ENCODE results near the gene NDUFV3.
"Not testable (repeated sequence)": the region's sequence is repeated elsewhere in the genome, so short reads cannot be mapped to it uniquely, and the experiment has no call there.

The NDUFV3 gene

DNA sequence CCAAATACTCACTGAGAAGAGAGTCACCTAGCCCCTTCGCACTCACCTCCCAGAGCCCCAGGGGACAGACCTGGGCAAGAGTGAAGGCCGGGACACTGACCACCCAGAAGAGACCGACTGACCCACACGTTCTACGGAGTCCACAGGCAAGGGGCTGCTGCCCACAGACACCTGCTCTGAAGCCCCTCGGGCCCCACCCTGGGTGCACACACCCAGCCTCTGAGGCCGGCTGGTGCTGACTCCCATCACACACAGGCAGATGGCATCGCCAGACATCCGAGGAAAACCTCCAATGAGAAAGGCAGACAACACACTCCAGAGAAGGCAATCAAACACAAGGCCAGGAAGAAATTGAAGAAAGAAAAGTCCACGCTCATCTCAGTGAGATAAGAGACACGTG lies 35.9 kb upstream of the NDUFV3 start:
- no peak for DNase-seq (ENCODE audit: low read depth)

DNA sequence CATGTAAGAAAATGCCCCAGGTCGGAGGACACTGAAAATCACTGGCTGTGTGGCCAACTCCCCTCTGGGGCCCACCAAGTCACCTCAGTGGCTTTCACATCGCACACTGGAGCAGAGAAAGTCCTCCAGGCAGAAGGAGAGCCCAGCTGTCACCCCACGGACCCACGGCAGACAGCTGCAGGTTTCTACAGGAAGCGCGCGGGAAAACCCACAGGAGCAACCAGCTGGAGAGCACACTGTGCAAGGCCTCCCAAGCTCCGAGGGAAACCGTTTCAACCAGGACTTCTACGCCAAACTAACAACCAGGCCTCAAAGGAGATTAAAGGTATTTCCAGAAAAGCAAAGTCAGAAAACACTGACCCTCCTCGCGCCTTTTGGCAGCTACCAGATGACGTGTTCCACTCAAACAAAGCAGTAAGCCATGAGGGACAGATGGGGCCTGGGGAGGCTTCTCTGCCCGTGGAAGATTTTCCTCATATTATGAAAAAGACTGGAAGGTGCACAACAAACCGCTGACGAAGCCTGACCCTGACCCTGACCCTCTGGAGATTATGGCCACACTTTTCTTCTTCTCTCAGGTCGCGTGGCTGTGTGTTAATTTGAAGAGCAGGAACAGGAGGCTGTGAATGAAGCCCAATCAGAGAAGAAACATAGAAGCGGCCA lies 34.8 kb upstream of the NDUFV3 start:
- no peak for DNase-seq (ENCODE audit: low read depth)

DNA sequence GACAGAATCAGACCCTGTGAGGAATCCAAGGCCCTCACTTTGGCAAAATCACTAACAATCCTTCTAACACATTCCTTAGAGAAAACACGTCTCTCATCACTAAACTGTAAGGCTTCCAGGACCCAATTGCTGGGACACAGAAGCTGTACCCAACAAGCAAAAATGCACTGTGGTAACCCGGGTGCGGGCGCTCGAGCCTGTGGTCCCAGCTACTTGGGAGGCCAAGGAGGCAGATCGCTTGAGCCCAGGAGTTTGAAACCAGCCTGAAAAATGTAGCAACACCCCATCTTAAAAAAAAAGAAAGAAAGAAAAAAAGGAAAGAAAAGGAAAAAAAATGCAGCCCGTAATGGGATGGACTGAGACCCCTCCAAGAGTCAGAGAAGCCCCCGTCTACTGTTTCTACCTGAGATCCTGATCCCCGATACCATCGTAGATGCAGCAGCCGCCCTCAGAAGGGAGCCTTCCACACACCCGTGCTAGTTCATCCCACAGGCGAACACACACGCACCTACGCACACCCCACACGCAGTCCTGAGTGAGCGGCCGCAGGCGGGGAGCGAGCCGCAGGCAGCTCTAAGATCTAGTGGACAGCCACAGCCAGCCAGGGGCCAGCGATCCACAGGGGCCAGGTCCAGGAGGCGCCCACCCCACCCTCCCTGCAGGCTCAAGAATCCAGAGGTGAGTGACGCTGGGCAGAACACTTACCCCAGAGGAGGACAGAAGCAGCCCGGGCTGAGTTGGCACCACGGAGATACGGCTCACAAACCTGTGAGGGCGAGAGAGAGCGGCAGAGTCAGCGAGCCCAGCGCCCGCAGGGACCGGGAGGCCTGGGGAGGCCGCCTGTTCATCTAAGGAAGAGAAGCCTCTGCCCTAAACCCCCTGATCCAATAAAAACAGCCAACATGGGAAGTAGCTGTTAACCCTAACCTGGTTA lies 33.9 kb upstream of the NDUFV3 start:
- DNase-seq (ENCODE audit: low read depth): no peak

DNA sequence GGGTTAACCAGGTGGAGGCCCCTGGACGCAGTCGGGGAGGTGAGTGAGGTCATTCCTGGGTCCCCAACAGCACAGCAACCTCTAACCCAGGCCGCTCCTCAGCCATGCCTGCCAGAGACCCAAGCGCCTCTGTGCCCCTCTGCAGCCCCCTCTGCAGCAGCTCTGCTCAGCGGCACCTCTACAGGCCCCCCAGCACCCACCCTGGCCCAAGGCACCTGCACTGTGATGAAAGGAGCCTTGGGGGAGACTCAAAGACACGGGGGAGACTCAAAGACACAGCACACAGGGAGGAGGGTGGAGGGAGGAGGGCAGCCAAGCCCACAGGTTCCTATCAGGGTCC lies 33.2 kb upstream of the NDUFV3 start:
- DNase-seq (ENCODE audit: low read depth): no peak

DNA sequence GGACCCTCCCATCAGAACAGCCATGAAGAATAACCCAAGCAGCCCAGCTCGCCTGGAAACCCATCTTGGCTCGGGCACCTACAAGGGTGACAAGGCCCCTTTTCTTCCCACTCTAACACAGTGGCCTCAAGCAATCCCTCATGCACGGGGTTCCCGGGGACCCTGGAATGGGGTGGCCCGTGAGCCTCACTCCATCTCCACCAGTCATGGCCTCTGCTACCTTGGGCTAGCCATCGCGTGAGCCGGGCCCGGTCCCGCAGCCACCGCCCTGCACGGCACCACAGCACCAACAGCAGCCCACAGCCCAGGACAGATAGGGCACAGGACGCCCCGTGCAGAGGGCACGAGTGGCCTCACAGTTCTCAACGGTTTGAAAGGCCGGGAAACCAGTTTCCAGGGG lies 32.8 kb upstream of the NDUFV3 start:
- no peak for DNase-seq (ENCODE audit: low read depth)

DNA sequence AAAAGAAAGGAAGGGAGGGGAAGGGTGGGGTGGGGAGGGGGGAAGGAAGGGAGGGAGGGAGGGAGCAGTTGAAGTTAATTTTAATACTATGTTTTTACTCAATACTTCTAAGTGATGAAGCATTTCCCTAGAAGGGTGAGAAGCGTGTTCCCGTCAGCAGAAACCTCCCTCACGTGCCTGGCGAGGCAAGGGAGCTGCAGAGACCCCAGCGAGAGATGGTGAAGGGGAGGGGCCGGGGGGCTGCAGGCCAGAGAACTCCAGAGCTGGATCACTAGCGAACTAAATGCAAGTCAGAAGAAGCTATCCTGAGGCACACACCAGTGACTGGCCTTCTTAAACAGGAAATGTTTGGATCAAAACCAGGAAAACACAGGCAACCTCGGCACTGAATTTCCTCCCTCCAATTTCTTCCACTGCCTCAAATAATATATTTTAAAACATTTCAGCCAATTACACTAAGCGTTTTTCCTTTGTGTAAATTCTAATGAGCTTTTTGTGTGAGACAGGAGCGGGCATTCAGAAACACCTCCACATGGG lies 31.7 kb upstream of the NDUFV3 start:
- DNase-seq (ENCODE audit: low read depth): no peak

DNA sequence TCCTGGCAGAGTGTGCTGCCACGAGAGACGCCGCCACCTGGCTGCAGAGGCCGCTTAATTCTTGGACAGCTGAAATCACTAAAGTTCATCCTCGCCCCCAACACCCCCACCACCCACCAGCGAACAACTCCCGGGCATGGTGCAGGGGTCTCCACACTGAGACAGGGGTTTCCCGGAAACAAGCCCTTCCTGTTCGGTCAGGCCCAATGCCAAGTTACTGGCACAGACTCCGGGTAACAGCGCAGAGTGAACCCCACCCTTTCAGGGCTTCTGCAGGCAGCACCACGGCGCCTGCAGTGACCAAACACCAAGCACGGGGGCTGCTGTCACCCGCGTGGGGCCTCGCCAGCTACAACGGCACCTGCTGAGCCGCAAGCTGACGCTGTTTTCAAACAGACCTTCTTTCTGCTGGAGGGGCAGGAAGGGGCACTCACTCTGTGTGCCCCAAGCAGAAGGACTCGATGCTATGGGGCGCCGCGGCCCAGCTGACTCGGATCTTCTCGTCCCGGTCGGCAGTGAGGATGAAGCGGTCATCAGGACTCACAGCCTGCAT lies 31.2 kb upstream of the NDUFV3 start:
- DNase-seq (ENCODE audit: low read depth): no peak

DNA sequence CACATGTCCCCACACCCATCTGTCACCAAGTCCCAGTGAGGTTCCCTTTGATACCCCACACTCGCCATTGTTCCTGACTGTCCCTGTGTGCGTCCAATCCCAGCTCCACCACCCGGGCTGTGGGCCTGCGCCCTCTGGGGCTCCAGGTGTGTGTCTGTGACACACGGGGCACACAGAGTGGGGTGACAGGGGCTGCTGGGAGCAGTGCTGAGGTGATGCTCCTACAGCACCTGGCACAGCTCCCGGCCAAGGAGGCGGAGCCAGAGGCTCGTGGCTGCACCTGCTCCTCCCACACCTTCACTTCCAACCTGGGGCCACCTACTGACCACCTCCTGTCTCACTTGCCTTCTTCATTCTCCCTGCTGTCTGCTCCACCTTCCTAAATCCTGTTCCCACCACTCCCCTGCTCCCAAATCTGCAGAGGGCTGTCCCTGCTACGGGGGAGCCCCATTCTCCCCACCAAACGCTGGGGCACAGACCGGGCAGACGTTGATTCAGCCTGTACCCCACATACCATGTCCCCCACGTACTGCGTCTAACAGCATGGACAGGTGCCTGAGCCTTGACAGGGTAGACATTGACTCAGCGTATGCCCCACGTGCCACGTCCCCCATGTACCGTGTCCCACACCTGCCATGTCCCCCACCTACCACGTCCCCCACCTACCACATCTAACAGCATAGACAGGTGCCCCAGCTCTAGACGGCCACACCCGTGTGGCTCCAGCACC lies 30.2 kb upstream of the NDUFV3 start:
- no peak for DNase-seq (ENCODE audit: low read depth)

DNA sequence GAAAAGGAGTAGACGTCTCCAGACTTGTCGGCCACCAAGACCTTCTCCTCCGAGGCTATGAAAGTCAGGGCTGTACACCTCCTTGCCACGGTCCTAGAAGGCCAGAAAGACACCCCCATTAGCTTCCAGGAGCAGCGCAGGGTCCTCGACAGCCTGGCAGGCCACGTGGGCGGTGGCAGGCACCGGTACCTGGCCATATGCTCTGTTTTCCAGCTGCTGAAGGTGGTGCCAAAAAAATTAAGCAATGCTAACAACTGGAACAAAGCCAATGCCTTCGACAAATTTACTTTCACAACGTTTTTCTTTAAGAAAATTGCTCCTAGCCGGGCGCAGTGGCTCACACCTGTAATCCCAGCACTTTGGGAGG lies 29.6 kb upstream of the NDUFV3 start:
- no peak for DNase-seq (ENCODE audit: low read depth)

DNA sequence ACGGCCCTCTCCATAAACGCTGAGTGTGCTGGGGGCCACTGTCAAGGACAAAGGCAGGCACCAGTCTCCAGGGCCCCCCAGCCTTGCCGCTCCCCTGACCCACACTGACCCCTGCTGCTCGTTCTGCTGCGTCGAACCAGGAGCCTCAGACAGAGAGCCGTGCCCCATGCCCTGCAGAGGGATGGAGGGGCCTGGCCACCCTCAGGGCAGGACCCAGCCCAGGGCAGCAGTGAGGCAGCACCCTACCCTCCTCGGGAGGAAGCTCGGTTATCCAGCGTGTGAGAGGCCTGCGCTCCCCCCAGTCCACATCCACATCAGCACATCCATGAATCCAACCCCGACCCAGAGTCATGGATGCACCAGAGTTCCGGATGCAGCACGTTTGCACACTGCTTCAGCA lies 28.8 kb upstream of the NDUFV3 start:
- DNase-seq (ENCODE audit: low read depth): no peak

DNA sequence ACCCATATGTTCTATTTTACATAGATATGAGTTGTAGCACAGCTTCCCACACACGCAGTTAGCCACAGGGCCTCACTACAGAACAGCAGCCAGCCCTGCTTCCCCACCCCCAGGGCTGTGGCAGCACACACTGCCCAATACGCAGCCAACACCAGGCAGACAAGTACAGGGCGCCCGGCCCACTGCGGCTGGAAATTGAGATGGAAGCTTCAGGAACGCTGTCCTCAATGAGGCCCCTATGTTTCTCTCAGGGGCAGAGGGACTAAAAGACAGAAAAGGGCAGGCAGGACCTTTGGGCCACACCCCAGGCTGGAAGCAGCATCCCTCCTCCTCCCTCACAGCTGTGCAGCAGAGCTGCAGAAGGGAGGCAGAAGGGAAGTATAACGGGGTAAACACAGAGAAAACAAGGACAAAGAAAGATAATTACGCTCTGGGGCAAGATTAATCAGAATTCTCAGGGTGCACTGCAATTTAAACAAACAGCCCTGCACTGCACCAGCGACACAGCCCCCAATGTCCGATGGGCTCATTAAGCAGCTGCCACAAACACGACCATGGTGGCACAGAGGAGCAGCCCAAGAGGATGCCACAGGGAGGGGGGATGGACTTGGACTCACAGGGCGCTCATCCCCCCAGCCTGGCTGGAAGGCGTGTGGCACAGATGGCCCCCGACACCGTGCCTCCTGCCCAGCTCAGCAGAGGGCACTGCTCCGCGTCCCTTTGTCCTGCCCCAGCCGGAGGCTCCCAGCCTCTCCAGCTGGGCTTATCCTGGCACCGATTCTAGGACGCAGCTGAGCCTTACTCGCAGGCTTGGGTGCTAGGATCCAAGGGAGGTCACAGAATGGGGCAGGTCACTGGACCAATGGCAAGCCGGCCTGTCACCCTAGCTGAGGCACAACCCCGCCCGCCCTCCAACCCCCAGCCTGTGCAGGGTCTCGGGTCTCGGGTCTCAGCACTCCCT lies 28.0 kb upstream of the NDUFV3 start:
- DNase-seq (ENCODE audit: low read depth): no peak

DNA sequence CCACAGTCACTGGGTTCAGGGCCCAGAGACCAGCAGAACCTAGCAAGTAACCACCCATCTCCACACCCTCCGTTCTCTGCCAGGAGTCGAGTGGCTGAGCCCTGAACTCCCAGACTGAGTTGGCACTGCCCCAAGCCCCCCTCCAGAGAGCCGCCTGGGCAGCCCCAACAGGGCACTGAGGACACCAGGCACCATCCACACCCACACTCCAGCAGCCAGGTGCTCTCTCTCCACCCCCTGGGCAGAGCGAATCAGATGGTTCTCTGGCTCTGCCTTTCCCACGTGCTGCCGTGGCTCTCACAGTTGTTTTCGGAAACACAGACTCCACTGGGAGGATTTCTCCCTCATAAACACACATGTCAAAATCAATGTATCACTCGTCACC lies 27.3 kb upstream of the NDUFV3 start:
- no peak for DNase-seq (ENCODE audit: low read depth)

DNA sequence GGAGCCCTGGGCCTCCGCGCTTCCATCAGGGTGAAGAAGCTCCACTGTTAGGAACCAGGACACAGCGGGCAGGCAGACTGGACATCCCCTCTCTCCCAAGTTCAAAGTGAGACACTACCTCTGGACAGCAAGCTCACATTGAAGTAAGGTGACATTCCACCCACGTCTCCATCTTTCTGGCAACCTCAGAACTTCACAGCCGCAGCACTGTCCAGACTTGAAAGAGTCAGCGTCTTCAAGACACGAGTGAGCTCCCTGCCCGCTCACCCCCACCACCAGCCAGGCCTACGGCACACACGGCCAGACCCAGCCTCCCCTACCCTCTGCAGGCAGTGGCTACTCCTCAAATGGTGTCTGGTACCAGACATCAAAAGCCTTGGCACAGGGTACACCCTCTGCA lies 24.9 kb upstream of the NDUFV3 start:
- DNase-seq (ENCODE audit: low read depth): no peak

DNA sequence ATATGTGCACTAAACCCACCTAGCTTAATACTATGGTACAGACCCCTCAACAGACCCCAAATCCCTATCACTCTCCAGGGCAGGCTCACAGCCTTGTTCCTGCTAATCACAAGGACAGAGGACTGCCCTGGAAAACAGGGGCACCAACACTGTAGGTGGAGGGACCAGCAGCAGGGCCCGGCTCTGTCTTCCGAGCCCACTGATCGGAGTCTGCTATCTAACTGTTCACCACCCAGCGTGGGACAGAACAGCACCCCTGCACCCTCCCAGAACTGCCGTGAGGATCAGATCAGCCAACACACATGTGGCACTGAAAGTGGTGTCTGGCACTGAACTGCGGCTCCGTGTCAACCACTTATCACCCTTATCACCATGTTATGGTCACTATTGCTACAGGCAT lies 20.0 kb upstream of the NDUFV3 start:
- DNase-seq (ENCODE audit: low read depth): no peak

DNA sequence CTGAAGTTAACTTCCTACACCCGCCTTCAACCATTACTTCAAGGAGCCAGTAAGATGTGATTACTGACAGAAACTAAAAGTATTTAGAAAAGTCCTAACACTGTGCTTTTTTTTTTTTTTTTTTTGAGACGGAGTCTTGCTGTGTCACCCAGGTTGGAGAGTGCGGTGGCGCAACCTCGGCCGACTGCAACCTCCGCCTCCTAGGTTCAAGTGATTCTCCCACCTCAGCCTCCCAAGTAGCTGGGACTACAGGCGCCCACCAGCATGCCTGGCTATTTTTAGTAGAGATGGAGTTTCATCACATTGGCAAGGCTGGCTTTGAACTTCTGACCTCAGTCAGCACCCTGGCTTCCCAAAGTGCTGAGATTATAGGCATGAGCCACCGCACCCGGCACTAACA lies 17.3 kb upstream of the NDUFV3 start:
- DNase-seq (ENCODE audit: low read depth): not testable (repeated sequence)

DNA sequence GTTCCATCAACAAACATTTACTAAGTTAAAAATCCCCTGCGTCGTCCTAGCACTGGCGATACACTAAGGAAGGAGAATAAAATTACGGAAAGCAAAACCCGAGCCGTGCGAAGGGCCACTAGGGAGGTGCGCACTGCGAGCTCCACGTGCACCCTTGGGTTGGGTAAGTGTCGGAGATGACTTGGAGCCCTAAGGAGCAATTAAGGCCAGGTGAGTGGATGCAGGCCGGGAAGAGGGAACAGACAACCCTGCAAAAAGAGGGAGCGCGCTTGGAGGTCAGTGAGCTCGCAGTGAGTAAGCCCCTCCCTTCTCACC lies 14.5 kb upstream of the NDUFV3 start:
- DNase-seq (ENCODE audit: low read depth): no peak

DNA sequence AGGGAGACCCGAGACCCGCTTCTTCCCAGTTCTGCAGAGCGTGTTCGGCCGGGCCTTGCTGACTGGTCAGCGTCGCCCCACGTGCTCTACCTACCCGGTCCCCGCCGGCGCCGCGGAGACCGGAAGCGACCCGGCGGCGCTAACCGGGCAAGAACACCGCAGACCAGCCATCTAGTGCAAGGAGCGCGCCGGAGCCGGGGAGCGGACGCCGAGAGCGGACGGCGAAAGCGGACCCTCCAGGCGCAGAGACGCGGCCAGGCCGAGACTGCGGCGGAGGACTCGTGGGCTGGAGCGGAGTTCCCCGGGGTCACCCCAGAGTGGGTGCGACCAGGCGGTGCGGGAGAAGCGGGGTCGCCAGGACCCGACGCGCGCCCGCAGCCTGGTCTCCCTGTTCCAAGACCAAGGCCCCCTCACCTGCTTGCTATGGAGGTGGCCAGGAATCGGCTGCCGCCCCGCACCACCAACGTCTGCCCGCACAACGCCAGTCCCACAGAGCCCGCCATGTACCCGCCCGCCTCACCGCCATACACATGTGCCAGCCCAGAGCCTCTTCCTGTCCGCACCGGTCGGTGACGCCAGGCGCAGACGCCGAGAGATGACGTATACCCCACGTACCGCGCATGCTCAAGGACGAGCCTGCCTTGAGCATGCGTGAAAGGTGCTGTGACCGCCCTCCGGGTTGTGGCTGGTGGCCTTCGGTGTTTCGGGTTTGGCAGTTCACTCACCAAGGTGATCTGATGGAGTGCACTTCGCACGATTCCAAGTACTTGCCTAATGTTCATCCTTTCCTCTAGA lies 13.9 kb upstream of the NDUFV3 start, which contains the start of gene WDR4:
Gene WDR4, minus strand, starts transcription at position 547 of the 795 bp plus-strand sequence. Its CDS starts 44 bp downstream, at position 503.
- peak; percentile 96 for DNase-seq (ENCODE audit: low read depth)

DNA sequence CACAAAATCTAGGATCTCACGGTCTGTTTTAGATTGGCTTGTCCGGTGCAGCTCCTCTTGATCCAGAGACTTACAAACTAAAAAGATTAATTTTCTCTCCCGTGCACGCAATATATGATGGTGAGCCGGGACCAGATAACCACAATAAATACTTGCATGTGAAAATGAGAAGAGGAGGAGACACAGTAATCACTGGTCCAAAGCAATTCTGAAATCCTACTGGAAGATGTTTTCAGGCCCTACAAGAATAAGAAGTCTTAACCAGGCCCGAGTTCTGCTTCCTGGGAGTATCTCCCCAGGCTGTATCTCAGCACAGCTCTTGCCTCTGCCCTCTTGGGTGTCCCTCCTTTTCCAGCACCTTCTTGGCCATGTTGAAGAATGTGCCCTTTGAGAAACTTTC lies 12.8 kb upstream of the NDUFV3 start:
- no peak for DNase-seq (ENCODE audit: low read depth)

DNA sequence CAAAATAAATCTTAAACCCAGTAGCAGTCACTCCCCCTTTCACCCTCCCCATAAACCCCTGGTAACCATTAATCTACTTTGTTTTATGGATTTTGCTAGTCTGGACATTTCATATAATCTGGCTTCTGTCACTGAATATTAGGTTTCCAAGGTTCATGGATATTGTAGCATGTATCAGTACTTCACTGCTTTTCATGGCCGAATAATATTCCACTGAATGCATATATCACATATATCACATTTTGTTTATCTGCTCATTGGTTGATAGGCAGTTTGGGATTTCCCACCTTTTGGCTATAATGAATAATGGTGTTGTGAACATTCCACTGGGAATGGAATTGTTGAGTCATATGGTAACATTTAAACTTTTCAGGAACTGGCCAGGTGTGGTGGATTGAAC lies 9.2 kb upstream of the NDUFV3 start:
- DNase-seq (ENCODE audit: low read depth): no peak

DNA sequence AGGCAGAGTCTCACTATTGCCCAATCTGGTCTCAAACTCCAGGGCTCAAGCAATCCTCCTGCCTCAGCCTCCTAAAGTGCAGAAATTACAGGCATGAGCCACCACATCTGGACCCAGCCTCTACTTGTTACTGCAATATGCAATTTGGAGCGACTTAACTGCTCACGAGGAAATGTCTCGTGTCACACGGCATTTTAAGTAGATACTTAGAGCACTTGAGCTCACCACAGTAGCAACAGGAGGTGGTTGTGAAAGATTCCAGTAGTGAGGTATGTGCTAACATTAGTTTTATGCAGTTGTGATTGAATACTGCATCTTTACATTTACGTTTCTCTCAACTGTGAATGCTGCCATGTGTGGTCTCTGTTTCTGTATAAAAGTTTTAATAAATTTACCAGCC lies 5.8 kb upstream of the NDUFV3 start:
- DNase-seq (ENCODE audit: low read depth): no peak

DNA sequence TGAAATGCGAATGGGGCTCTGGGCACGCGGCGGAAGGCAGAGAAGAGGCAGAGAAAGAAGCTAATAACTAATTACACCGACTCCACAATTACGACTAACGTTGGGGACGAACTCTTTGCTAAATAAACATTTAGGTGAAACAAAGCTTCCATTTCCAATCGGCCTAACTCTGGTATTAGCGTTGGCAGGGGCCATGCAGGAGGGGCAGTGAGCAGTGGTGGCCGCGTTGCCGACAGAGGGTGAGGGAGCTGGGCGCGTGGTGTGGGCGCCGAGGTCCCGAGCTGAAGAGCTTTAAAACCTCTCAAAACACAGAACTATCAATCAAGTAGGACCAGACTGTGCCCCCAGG lies 553 bp upstream of the NDUFV3 start:
- DNase-seq (ENCODE audit: low read depth): no peak

Measured in HS-27A (cell line).